ENCODE data around the gene CYP2C18.
"Not testable (repeated sequence)": the region's sequence is repeated elsewhere in the genome, so short reads cannot be mapped to it uniquely, and the experiment has no call there.

The CYP2C18 gene

DNA sequence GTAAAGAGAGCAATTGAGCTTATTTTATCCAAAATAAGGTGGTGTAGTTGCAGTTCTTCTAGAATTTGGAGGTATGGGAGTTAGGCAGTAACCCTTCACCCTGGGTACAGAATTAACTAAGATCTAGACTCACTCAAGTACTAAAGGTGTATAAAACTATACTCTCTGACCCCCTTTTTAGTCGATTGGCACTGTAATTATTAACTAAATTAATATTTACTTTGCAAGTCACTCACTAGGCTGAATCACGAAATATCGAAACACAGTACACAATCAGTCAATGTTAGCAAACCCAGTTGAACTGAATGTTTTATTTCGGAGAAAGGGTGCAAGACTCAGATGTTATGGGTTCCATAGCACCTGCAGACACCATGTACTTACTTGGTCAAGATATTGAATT lies 64.3 kb downstream of the CYP2C18 start:
- no peak for DNase-seq

GRCh38 chr10:94757916-94758315 lies 74.4 kb downstream of the CYP2C18 start:
- no peak for DNase-seq

DNA sequence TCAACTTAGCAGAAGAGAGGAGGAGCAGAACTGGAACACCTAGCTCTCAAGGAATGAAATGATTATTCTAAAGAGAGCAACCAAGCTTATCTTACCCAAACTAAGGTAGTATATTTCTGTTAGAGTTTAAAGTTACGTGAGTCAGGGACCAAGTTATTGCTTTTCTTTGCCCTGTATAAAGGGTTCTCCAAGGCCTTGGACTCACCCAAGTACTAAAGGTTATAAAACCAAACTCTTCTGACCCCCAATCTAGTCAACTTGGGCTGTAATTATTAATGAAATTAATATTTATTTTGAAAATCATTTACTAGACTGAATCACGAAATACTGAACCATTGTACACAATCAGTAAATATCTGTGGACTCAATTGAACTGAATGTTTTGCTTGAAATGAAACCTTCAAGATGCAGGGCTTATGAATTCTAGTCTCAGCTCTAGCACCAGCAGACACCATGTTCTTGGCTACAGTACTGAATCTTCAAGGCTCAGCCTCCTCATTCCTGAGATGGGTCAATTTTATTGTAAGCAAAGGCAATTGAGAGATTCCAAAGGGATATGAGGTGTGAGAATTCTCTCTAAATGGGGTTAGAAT lies 77.2 kb downstream of the CYP2C18 start:
- no peak for DNase-seq

DNA sequence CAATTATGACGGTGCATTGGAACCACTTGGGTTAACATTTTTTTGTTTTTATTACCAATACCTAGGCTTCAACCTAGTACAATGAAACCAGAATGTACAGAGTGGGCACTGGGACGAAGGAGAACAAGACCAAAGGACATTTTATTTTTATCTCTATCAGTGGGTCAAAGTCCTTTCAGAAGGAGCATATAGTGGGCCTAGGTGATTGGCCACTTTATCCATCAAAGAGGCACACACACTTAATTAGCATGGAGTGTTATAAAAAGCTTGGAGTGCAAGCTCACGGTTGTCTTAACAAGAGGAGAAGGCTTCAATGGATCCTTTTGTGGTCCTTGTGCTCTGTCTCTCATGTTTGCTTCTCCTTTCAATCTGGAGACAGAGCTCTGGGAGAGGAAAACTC lies 78.9 kb downstream of the CYP2C18 start, which contains the start of gene CYP2C19:
TSS of gene CYP2C19 (plus strand) at position 289 of the 400 bp plus-strand sequence. CDS start at position 314, 25 bp downstream.
- DNase-seq: no peak

- not testable (repeated sequence) for DNase-seq
These were observed 91.9 kb downstream of the CYP2C18 start for GRCh38 chr10:94775425-94775824.

- DNase-seq: no peak
These were observed 94.4 kb downstream of the CYP2C18 start for GRCh38 chr10:94777886-94778458.

- no peak for DNase-seq
These were observed 97.3 kb downstream of the CYP2C18 start for GRCh38 chr10:94780844-94781243.

DNA sequence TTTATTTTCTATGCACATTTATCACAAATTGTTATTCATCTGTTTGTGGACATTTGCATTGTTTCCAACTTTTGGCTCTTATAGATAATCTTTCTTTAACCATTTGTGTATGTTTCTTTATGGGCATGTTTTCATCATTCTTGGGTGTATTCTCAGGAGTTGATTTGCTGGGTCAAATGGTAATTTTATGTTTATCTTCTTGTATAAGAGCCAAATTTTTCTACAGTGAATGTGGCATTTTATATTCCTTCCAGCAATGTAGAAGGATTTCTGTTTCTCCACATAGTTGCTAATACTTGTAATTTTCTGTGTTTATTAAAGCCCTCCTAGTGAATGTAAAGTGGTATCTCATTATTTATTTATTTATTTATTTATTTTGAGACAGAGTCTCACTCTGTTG lies 100.7 kb downstream of the CYP2C18 start:
- no peak for DNase-seq

- DNase-seq: no peak
These were observed 101.7 kb downstream of the CYP2C18 start for GRCh38 chr10:94785211-94785610.

Data from NCI-H2171 (cell line).